GM12873 (cell line): ENCODE results near the gene FRMD4A.

ENCODE experiments used
- TF ChIP-seq, protein P1 (sequence below): IDR thresholded peaks from 2 replicates; pipeline ENCODE4 v1.5.1; 2012; ENCODE audit warnings: low read depth, mild to moderate bottlenecking, moderate library complexity, low read length, control low read depth; ENCODE audit not compliant: insufficient read depth; ENCODE audit errors: missing control alignments

Gene FRMD4A

DNA sequence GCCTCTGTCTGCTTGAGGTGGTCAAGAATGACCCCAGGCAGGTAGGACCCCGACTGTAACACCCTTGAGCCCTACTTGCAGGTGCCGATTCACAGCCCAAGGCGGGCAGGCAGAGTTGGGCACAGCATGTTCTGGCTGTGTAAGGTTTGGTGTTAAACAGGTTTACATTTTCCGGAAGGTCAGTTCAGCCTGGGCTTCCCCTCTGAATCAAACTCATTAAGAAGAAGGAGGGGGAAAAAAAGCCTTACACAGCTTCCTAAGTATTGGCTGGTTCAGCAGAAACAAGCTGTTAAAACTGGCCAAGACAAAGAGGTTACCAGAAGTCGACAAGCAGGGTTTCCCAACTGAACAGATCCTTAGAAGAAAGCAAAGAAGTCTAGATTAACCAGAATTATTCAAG is 611.3 kb downstream of the FRMD4A start:
- TF ChIP-seq, protein P1, sequence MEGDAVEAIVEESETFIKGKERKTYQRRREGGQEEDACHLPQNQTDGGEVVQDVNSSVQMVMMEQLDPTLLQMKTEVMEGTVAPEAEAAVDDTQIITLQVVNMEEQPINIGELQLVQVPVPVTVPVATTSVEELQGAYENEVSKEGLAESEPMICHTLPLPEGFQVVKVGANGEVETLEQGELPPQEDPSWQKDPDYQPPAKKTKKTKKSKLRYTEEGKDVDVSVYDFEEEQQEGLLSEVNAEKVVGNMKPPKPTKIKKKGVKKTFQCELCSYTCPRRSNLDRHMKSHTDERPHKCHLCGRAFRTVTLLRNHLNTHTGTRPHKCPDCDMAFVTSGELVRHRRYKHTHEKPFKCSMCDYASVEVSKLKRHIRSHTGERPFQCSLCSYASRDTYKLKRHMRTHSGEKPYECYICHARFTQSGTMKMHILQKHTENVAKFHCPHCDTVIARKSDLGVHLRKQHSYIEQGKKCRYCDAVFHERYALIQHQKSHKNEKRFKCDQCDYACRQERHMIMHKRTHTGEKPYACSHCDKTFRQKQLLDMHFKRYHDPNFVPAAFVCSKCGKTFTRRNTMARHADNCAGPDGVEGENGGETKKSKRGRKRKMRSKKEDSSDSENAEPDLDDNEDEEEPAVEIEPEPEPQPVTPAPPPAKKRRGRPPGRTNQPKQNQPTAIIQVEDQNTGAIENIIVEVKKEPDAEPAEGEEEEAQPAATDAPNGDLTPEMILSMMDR = no peak

DNA sequence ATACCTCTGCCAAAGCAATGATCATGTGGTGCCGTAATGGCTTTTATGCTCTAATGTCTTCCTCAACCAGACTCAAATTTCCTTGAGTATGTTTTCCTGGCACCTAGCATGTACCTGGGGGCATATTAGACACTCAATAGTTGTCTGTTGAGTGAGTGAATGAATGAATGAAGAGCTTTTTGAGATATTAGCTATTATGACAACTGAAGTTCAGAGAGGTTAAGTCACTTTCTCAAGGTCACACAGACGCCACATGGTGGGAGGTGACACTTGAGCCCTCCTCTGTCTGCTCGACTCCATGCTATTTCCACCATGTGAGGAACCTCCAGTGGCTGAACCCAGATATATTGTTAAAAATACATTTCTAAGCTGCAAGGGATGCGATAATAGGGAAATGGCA is 611.9 kb downstream of the FRMD4A start:
- TF ChIP-seq, protein P1 = no peak

DNA sequence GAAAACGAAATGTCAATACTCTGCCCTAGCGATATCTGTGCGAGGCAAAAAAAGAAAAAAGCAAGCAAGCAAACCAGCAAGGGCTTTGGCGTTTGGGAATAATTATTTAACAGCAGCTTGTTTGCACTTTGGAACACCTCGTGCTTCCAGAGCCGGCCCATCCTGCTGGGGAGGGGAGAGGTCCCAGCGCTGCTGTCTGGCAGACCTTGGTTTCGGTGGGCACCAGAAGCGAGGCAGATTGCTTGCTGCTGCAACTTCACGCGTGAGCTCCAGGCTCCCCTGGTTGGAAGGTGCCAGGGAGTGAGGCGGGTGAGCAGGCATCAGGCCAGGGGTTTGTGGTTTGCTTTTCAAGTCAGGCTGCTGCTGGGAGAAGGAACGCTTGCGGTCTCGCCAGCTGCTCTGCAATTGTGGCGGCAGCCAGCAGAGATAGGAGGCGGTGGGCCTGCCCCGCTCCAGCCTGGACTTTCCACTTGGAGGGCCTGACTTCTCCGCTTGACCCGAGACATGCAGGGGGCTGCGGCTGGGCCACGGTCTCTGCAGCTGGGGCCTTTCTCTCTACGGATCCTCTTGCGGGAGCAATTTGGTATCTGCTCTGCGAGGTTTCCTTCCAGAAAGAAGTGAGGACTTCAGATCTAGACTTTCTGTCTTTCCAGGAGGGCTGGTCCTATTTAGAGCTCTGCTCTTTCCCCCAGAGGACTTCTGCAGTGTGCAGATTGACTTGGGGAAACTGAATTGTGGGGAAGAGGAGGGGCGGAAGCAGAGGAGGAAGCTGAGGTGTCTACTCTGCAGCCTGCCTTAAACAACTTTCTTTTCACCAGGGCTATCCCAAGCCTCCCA is 612.6 kb downstream of the FRMD4A start:
- TF ChIP-seq, protein P1 = no peak

DNA sequence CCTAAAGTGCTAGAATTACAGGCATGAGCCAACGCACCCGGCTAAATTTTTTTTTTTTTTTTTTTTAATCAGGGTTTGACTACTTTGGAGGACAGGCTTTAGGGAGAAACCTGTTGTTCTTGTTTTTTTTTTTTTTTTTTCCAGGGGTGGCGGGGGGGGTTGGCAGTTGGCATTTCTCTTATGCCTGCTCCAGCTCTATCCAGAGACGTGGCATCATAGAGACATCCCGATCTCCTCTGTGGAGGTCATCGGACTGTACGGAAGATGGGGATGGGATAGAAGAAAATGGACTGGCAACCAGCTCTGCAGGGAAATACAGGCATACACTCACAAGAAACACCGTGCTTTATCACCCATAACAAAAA is 613.2 kb downstream of the FRMD4A start:
- TF ChIP-seq, protein P1 = no peak

DNA sequence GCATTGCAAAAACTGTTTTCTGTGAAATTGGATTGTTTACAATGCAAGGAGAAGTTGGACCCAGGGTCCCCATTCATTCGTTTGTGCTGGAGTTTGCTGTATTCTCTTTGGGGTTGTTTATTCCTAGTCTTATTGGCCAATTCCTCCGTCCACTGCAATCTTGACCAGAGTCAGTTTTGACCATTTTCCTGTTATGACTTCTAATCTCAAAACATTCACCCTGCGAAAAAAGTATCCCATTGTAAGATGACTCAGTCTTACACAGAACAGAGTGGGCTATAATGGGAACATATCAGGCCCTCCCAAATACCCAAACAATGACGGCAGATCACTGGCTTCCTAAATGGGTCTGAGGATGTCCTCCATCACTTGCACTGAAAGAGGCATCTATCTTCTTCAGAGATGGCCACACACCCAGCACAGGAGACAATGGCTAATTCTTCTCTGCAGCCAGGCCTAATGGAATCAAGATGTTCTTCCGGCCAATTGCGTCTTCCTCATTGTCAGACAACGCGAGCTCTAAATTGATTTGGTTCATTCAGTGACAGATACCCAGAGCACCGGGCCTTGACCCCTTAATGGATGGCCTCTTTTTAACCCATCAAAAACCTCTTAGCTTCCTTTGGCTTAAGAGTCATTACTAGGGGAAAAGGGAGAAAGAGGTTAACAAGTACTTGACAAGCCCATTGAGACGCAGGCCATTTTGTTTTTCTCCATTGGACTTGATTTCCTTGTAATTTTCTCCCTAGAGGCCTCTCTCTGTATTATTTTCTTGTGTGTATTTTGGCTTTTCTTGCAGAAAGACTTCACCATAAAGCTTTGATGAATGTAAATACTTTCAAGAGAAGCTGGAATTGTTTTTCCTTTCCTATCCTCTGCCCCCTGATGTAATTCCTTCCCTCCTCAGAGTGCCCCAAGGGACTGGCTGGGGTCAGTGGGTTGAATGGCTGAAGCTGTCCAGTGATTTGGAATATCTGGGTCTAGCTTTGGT is 614.3 kb downstream of the FRMD4A start:
- TF ChIP-seq, protein P1 = no peak

DNA sequence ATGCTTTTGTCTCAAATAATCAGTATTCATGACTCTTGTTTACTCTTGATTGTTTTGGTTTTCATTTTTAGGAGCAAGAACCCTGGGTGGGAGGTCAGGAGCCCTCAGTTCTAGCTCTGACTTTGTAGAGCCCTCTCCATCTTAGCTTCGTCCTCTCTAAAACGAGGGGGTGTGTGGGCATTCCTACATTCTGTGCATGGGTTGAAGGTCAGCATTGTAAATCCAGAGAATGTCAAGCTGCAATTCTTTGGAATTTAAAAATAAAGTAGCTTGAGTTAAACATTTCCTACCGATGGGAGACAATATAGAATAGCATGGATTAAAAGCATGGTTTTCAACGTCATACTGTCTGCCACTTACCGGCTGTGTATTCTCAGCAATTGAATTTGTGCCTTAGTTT is 615.6 kb downstream of the FRMD4A start:
- TF ChIP-seq, protein P1 = no peak
